ENCODE results near the gene TRABD2B. TPM values are rescaled to one million over a fixed set of nuclear protein-coding genes. Genes with fewer than 3 reads are reported as not detected.
A peak's percentile ranks its signal among the peaks of the same experiment; 100 is the strongest.

TRABD2B gene
- total and polyA plus RNA-seq, 2 of the 13 experiments (the other 11 are each of a cell fraction or from before 2014, with no cell fraction given): 0.04 TPM; not detected in 1

GRCh38 chr1:47852006-47852718 is 145.0 kb downstream of the TRABD2B start:
- in situ Hi-C loops (cut with HindIII; ENCODE audit: extremely low pct_ligation_motif_present, low pct_unique_long_range_greater_than_20kb): no loop called here

More at GRCh38 chr1:47852006-47852718, 145.0 kb downstream of the TRABD2B start:
- TF ChIP-seq SUZ12 (IDR thresholded peaks at IDR 0.05; ENCODE audit: low read depth, low read length) (no peak), NFRKB (IDR thresholded peaks at IDR 0.05) (no peak), ZNF687 (CRISPR knock-in tag; IDR thresholded peaks at IDR 0.05) (peak; percentile 25; the same call in 1 of the 2 replicates), ZNF775 (CRISPR knock-in tag; IDR thresholded peaks at IDR 0.05; ENCODE audit: borderline replicate concordance) (no peak)
- TF ChIP-seq, protein P1, sequence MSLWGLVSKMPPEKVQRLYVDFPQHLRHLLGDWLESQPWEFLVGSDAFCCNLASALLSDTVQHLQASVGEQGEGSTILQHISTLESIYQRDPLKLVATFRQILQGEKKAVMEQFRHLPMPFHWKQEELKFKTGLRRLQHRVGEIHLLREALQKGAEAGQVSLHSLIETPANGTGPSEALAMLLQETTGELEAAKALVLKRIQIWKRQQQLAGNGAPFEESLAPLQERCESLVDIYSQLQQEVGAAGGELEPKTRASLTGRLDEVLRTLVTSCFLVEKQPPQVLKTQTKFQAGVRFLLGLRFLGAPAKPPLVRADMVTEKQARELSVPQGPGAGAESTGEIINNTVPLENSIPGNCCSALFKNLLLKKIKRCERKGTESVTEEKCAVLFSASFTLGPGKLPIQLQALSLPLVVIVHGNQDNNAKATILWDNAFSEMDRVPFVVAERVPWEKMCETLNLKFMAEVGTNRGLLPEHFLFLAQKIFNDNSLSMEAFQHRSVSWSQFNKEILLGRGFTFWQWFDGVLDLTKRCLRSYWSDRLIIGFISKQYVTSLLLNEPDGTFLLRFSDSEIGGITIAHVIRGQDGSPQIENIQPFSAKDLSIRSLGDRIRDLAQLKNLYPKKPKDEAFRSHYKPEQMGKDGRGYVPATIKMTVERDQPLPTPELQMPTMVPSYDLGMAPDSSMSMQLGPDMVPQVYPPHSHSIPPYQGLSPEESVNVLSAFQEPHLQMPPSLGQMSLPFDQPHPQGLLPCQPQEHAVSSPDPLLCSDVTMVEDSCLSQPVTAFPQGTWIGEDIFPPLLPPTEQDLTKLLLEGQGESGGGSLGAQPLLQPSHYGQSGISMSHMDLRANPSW (CRISPR knock-in tag; IDR thresholded peaks at IDR 0.05; ENCODE audit: borderline replicate concordance): no peak
- Histone ChIP-seq H3K27me3 (ENCODE audit: control insufficient read depth in 1 of 2, insufficient read depth in 2 of 2, low read length in 2 of 2) (no peaks in the 10 kb centered on the region), H3K4me3 (replicated peaks in 1 of 3; ENCODE audit: insufficient read depth in 1 of 3, low read depth in 2 of 3, low read length in 3 of 3) (no peak overlapping the region), H3K4me2 (ENCODE audit: low read depth, low read length) (no peak overlapping the region), H3K36me3 (replicated peaks in 1 of 2; ENCODE audit: control insufficient read depth in 1 of 2, insufficient read depth in 2 of 2, low read length in 2 of 2) (no peaks in the 10 kb centered on the region), H4K20me1 (ENCODE audit: insufficient read depth, low read length) (no peaks in the 10 kb centered on the region), H3K4me1 (ENCODE audit: insufficient read depth, low read length) (peaks cover 87% of the 10 kb centered on the region), H2AFZ (ENCODE audit: low read length) (no peak overlapping the region), H3K27ac (ENCODE audit: extremely low read length, insufficient read depth, low read length) (no peak overlapping the region), H3K79me2 (ENCODE audit: insufficient read depth, low read length) (no peaks in the 10 kb centered on the region), H3K9me3 (ENCODE audit: low read length) (no peaks in the 10 kb centered on the region), H3K9ac (ENCODE audit: insufficient read depth, low read depth, low read length) (no peak overlapping the region)
- BruUV-seq (replicated peaks): no TSS peak
- DNase-seq (ENCODE audit: low spot score) (no peak), ATAC-seq (no peak), FAIRE-seq (no peak)
- ChIA-PET POLR2A (interaction anchor here (2.4 to 3.9 kb wide), 2 partner anchors 10 to 15 kb away, joined by 7 to 17 read pairs; no protein-coding TSS in a partner anchor), CTCF (ENCODE audit: low intra/inter-chr PET ratio, low total read pairs) (no interaction called here)
- 97% methylated on average over 15 of the region's 17 CpGs for WGBS (ENCODE audit: low lambda C conversion rate)
- intact Hi-C loops (cut with micrococcal nuclease; ENCODE audit: unreplicated experiment): no loop called here
